HAP-1 (cell line): ENCODE measurements around the gene WDR89.

Source experiments
- DNase-seq, 2 experiments: peaks; one replicate each; pipeline ENCODE4 v3.0.0-alpha.2; 2016 to 2020; ENCODE audit warnings: low spot score in 2 of 2
- H3K27me3 ChIP-seq: fragments of 250-450 bp; sonication (Bioruptor Pico); 2 replicates; pipeline ENCODE4 v1.5.1; 2020; ENCODE audit warnings: low read depth, mild to moderate bottlenecking, moderate library complexity
- H3K36me3 ChIP-seq: fragments of 250-450 bp; sonication (Bioruptor Pico); replicated peaks from 2 replicates; pipeline ENCODE4 v1.5.1; 2020; ENCODE audit warnings: mild to moderate bottlenecking
- H3K4me1 ChIP-seq: fragments of 250-450 bp; sonication (Bioruptor Pico); 2 replicates; pipeline ENCODE4 v1.5.1; 2020; ENCODE audit warnings: mild to moderate bottlenecking
- H3K4me3 ChIP-seq: fragments of 250-450 bp; sonication (Bioruptor Pico); 2 replicates; pipeline ENCODE4 v1.5.1; 2020; ENCODE audit warnings: mild to moderate bottlenecking, moderate library complexity
- H3K9me3 ChIP-seq: fragments of 250-450 bp; sonication (Bioruptor Pico); 2 replicates; pipeline ENCODE4 v1.5.1; 2020; ENCODE audit warnings: mild to moderate bottlenecking, moderate library complexity
- in situ Hi-C: fragments of 300-500 bp; cut with MboI; formaldehyde crosslinking; loops from 3 replicates; pipeline ENCODE4 v1.14.3; 2020; ENCODE audit warnings: low sequenced_read_pairs, inconsistent platforms, mixed read lengths

WDR89 gene

DNA sequence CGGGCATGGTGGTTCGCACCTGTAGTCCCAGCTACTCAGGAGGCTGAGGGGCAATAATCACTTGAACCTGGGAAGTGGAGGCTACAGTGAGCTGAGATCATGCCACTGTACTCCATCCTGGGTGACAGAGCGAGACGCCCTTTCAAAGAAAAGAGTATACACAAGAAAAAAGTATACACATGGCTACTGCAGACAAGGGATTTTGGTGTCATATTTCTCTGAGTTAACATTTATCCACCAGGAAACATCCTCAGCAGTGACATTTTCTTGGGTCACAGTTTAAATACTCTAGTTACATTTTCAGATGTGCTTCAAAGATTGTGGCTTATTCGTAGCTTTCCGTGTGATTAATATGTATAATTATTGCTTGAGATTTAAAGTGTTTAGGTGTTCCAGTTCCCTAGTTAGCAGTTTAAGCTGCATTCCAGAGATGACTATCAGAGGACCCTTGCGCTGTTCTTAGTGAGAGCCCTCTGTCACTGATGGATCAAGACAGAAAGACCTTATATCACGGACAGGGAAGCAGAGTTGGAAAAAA, 93.8 kb downstream of the WDR89 start:
- DNase-seq: no peak
- in situ Hi-C loops: no loop called here
- H3K4me1 ChIP-seq: peaks cover 10% of the 10 kb centered on the region
- H3K36me3 ChIP-seq: peaks cover 2% of the 10 kb centered on the region
- no peaks in the 10 kb centered on the region for H3K27me3 ChIP-seq
- H3K9me3 ChIP-seq: no peaks in the 10 kb centered on the region
- H3K4me3 ChIP-seq: no peak overlapping the region
